ENCODE measurements around the gene LEFTY2. TPM values are rescaled to one million over a fixed set of nuclear protein-coding genes. Genes with fewer than 3 reads are reported as not detected.

The LEFTY2 gene
- total RNA-seq, 4 donors from 2014 or later, result 0.36 to 4.5 (median 0.63) TPM; not detected in 1

GRCh38 chr1:225918280-225918679 is 22.7 kb downstream of the LEFTY2 start:
- ATAC-seq (ENCODE audit: low FRiP score), result no peak
- no peak for TF ChIP-seq CTCF (IDR thresholded peaks at IDR 0.05)
- DNase-seq (ENCODE audit: low spot score), result no peak

DNA sequence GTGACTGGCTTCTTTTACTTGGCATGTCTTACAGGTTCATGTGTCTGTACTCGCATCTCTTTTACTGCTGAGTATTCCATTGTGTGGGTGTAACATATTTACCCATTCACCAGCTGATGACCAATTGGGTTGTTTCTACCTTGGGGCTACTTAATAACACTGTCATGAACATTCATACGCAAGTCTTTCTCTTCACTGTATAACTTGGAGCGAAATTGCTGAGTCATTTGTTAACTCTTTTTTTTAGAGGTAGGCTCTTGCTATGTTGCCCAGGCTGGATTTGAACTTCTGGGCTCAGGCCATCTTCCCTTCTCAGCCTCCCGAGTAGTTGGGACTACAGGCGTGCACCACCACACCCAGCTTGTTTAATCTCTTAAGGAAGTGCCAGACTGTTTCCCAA is 23.5 kb downstream of the LEFTY2 start:
- ATAC-seq (ENCODE audit: low FRiP score) (no peak), DNase-seq (ENCODE audit: low spot score) (no peak)
- no peak for TF ChIP-seq CTCF (IDR thresholded peaks at IDR 0.05)

GRCh38 chr1:225917101-225917500 is 23.9 kb downstream of the LEFTY2 start:
- no peak for DNase-seq (ENCODE audit: low spot score)
- TF ChIP-seq CTCF (IDR thresholded peaks at IDR 0.05), result no peak
- ATAC-seq (ENCODE audit: low FRiP score), result no peak

DNA sequence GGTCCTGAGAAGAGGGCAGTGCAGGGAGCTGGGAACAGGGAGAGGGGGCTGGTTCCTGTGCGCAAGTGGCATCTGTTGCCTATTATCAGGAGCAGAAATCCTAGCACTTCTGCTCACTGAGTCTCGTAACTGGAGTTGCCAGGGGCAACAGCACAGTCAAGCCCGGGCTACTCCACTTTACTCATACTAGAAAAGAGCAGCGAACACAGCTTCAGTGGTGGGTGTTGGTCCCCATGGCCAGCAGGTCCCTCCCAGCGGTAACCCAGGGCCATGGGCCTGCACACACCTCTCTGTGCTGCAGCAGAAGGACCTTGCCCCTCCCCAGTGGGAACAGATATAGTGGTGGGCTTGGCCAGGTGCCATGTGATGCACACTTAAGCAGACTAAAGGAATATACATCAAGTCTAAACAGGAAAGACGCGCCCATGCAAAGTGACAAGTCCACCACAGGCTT is 25.5 kb downstream of the LEFTY2 start:
- no peak for DNase-seq (ENCODE audit: low spot score)
- no peak for TF ChIP-seq CTCF (IDR thresholded peaks at IDR 0.05)
- ATAC-seq (ENCODE audit: low FRiP score), result no peak

DNA sequence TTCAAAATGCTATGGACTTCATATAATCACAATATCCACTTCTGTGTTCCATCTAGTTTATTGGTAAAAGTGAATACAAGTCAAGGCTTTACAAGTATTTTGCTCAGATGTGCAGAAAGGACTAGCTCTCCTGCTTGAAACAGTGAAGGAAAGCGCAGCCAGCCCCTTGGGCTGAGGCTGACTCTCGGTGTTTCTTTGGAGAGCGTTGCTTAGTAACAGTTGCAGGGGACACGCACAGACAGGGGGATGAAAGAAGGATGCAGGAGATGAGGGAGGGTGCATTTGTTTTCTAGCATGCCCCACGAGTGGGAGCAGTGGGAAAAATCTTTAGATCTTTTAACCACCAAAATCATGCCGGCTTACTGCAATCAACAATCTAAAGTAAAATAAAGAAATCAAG is 26.1 kb downstream of the LEFTY2 start:
- no peak for TF ChIP-seq CTCF (IDR thresholded peaks at IDR 0.05)
- DNase-seq (ENCODE audit: low spot score), result no peak
- no peak for ATAC-seq (ENCODE audit: low FRiP score)

DNA sequence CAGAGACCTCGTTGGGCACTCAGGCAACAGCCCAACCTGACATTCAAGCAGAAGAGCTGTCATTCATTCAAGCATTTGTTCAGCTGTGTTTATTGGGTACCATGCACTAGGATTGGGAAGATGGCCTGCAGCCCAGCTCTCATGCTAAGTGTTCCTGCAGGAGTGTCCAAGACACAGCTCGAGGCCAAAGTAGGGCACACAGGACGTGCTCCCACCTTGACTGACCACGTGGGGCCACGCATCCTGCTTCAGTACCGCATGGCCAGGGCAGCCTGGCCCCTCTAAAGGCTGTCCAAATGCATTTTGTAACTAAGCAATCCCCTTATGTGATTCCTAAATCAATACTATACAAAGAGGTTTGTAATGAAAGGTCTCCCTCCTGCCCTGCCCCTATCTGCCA is 26.6 kb downstream of the LEFTY2 start:
- no peak for TF ChIP-seq CTCF (IDR thresholded peaks at IDR 0.05)
- DNase-seq (ENCODE audit: low spot score), result no peak
- ATAC-seq (ENCODE audit: low FRiP score), result no peak

DNA sequence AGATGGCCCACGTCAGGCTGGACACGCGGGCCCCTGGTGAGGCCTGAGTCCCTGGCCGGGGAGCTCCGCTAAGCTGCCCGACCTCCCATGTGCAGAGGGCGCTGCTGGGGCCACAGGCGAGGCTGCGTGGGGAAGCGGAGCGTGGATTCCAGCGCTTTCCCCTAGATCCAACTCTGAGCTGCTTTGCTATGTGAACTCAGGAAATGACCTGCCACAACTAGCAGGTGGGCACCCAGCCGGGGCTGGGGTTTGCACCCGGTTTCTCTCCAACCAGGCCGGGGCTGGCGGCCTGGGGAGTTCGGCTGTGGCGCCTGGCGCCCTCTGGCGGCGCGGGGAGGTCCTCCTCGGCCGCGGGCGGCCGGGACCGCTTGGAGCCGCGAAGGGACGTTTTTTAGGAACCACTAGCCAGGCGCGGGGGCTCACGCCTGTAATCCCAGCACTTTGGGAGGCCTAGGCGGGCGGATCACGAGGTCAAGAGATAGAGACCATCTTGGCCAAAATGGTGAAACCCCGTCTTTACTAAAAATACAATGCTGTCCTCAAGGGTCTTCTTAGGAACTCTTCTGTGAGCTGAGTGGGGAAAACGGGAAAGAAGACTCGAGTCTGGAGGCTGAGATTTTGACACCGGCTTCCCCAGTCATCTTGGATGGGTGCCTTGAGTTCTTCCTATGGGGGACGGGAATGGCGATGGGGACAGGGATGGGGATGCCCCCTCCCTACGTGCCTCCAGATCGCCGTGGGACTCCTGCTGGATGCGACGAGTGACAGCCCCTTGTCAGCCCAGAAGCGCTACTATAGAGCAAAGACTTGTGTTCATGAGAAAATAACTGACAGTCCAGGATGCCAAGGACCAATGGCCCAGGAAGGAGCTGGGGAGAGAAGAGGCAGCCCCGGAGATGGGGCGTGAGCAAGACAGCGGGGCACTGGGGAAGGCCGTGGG is 29.6 kb downstream of the LEFTY2 start:
- no peak for DNase-seq (ENCODE audit: low spot score)
- peak; percentile 75 for ATAC-seq (ENCODE audit: low FRiP score)
- TF ChIP-seq CTCF (IDR thresholded peaks at IDR 0.05), result peak in 1 of 3 donors; percentile 68

All from omental fat pad (tissue), 4 donors.